Endothelial cell of umbilical vein (primary cell): ENCODE data around the gene KRTAP5-6. TPM values are rescaled to one million over a fixed set of nuclear protein-coding genes. Genes with fewer than 3 reads are reported as not detected.

Source experiments
- BruUV-seq: library from RNA; stranded (reverse); fragments of 400-500 nt; replicated peaks from 2 replicates; lab custom pipeline; 2021; lab: Mats Ljungman, UMichigan
- CTCF ChIA-PET: fragments of 300-600, 350-600 bp; sonication (Branson Sonifier 250); formaldehyde crosslinking; loops from one replicate; lab custom pipeline; 2021; ENCODE audit warnings: antibody characterized with exemption, inconsistent platforms; lab: Charles Lee
- POLR2A ChIA-PET: fragments of 300-600, 350-600 bp; sonication (Branson Sonifier 250); formaldehyde crosslinking; loops from one replicate; lab custom pipeline; 2021; ENCODE audit warnings: antibody characterized with exemption, inconsistent platforms; lab: Charles Lee
- DNase-seq: peaks from one replicate; pipeline ENCODE4 v3.0.0-alpha.2; 2011; ENCODE audit warnings: low read depth, low spot score
- FAIRE-seq: peaks from 2 replicates; lab custom pipeline; 2011; peaks lifted over from hg19 to GRCh38; lab: Jason Lieb, UNC
- H2AFZ ChIP-seq: 2 replicates; pipeline ENCODE4 v1.6.0; 2012; ENCODE audit warnings: low read depth, low read length, control low read depth, inconsistent platforms
- H3K27ac ChIP-seq: 2 replicates; pipeline ENCODE4 v1.5.1; 2011; ENCODE audit warnings: low read depth, mild to moderate bottlenecking, control low read depth, low read length, moderate library complexity; ENCODE audit not compliant: insufficient read depth
- H3K27me3 ChIP-seq, 2 experiments: 2 replicates each; pipeline versions ENCODE4 v1.6.0 to v1.6.1; 2011; ENCODE audit warnings: low read length in 2 of 2, mixed read lengths in 1 of 2; ENCODE audit not compliant: control insufficient read depth in 2 of 2, insufficient read depth in 2 of 2
- H3K36me3 ChIP-seq, 2 experiments: 2 replicates in 1 of 2; 3 replicates in 1 of 2; pipeline ENCODE4 v1.5.1; 2011; ENCODE audit warnings: low read length in 2 of 2, mild to moderate bottlenecking in 1 of 2, moderate library complexity in 1 of 2; ENCODE audit not compliant: control insufficient read depth in 2 of 2, insufficient read depth in 2 of 2; ENCODE audit errors: extremely low read depth in 1 of 2
- H3K4me1 ChIP-seq: 3 replicates; pipeline ENCODE4 v1.5.1; 2011; ENCODE audit warnings: mild to moderate bottlenecking, low read length; ENCODE audit not compliant: control insufficient read depth, insufficient read depth; ENCODE audit errors: extremely low read depth
- H3K4me2 ChIP-seq: 2 replicates; pipeline ENCODE4 v1.6.1; 2011; ENCODE audit warnings: low read length, control low read depth, mixed read lengths; ENCODE audit not compliant: insufficient read depth
- H3K4me3 ChIP-seq, 3 experiments: fragments of 200-600 bp in 1 of 3; sonication (generic), shearing (Covaris generic) in 1 of 3; replicated peaks in 1 of 3; 2 replicates each; pipeline ENCODE4 v1.5.1; 2011 to 2016; ENCODE audit warnings: control low read depth in 3 of 3, low read length in 3 of 3, mild to moderate bottlenecking in 2 of 3, inconsistent platforms in 1 of 3, low read depth in 1 of 3, moderate library complexity in 1 of 3; ENCODE audit not compliant: insufficient read depth in 1 of 3
- H3K79me2 ChIP-seq: 2 replicates; pipeline ENCODE4 v1.6.0; 2012; ENCODE audit warnings: low read length, inconsistent platforms; ENCODE audit not compliant: control insufficient read depth, insufficient read depth
- H3K9ac ChIP-seq: replicated peaks from 2 replicates; pipeline ENCODE3; 2011; ENCODE audit warnings: low read length, control low read depth; ENCODE audit not compliant: insufficient read depth; ENCODE audit errors: extremely low read depth
- H3K9me1 ChIP-seq: replicated peaks from 3 replicates; pipeline ENCODE4 v1.6.0; 2011; ENCODE audit warnings: mild to moderate bottlenecking, low read length; ENCODE audit not compliant: control insufficient read depth, insufficient read depth; ENCODE audit errors: extremely low read depth
- H3K9me3 ChIP-seq: replicated peaks from 2 replicates; pipeline ENCODE4 v1.5.1; 2012; ENCODE audit warnings: low read length, inconsistent platforms; ENCODE audit not compliant: control insufficient read depth, insufficient read depth
- H4K20me1 ChIP-seq: replicated peaks from 2 replicates; pipeline ENCODE3; 2011; ENCODE audit warnings: mild to moderate bottlenecking, low read length; ENCODE audit not compliant: control insufficient read depth, insufficient read depth; ENCODE audit errors: extremely low read depth
- EZH2 ChIP-seq: IDR thresholded peaks from 2 replicates; pipeline ENCODE4 v1.6.1; 2012; ENCODE audit warnings: borderline replicate concordance, low read depth, mild to moderate bottlenecking, moderate library complexity, low read length, inconsistent platforms; ENCODE audit not compliant: severe bottlenecking
- FOS ChIP-seq: IDR thresholded peaks from 2 replicates; pipeline ENCODE4 v1.6.1; 2011; ENCODE audit warnings: mild to moderate bottlenecking, low read length, moderate library complexity, borderline replicate concordance; ENCODE audit not compliant: insufficient read depth
- GATA2 ChIP-seq: IDR thresholded peaks from 2 replicates; pipeline ENCODE4 v1.7.0; 2011; ENCODE audit warnings: low read depth, mild to moderate bottlenecking, moderate library complexity, mixed read lengths, low read length; ENCODE audit not compliant: insufficient read length, insufficient read depth
- JUN ChIP-seq: IDR thresholded peaks from 2 replicates; pipeline ENCODE4 v1.6.1; 2011; ENCODE audit warnings: borderline replicate concordance, low read depth; ENCODE audit not compliant: insufficient read length, insufficient read depth
- MYC ChIP-seq: IDR thresholded peaks from one replicate; pipeline ENCODE4 v1.6.1; 2011; ENCODE audit warnings: mild to moderate bottlenecking, low read depth, low read length
- POLR2A ChIP-seq: IDR thresholded peaks from 2 replicates; pipeline ENCODE4 v1.6.1; 2012; ENCODE audit warnings: low read depth, mild to moderate bottlenecking, control low read depth, low read length
- POLR2AphosphoS5 ChIP-seq: IDR thresholded peaks from 2 replicates; pipeline ENCODE4 v1.6.1; 2012; ENCODE audit warnings: low read depth, mild to moderate bottlenecking, control low read depth, low read length, moderate library complexity; ENCODE audit not compliant: insufficient read depth
- dilution Hi-C: fragments of 300-500 bp; cut with MboI; formaldehyde crosslinking; loops from one replicate; pipeline ENCODE4 v1.15.0; 2019; ENCODE audit warnings: low sequenced_read_pairs; ENCODE audit not compliant: extremely low pct_ligation_motif_present
- intact Hi-C: fragments of 100-400 bp; cut with micrococcal nuclease; formaldehyde crosslinking; loops from one replicate; pipeline ENCODE4 v1.10.0; 2022
- polyA plus RNA-seq, 4 experiments: library from polyadenylated mRNA; depleted of rRNA in 3 of 4; stranded (reverse) in 3 of 4; unstranded in 1 of 4; fragments of >200 nt; gene quantifications; 2 replicates each; pipeline versions ENCODE4 v1.2.1 to v1.2.3, GENCODE V29; 2011 to 2012; ENCODE audit warnings: missing spikeins in 1 of 4
- total RNA-seq: library from RNA; stranded (reverse); gene quantifications from 2 replicates; pipeline ENCODE4 v1.2.3, GENCODE V29; 2021
- TF ChIP-seq, protein P1 (sequence below): IDR thresholded peaks from 2 replicates; pipeline ENCODE4 v1.6.1; 2011; ENCODE audit not compliant: insufficient read depth, insufficient read length
- TF ChIP-seq, protein P2 (sequence below), 2 donors: IDR thresholded peaks; 1 replicate in 1 of 2; 2 replicates in 1 of 2; pipeline ENCODE4 v1.5.1; 2011; ENCODE audit warnings: low read length in 2 of 2, mild to moderate bottlenecking in 2 of 2, moderate library complexity in 2 of 2, control low read depth in 1 of 2, inconsistent platforms in 1 of 2, low read depth in 1 of 2; ENCODE audit not compliant: insufficient read depth in 1 of 2; ENCODE audit errors: extremely low read depth in 1 of 2

KRTAP5-6 gene
- total and polyA plus RNA-seq, 2 donors (not counting 3 experiments of a cell fraction or from before 2014, with no cell fraction given): not detected

GRCh38 chr11:1653541-1654387 lies 43.2 kb upstream of the KRTAP5-6 start:
- Histone ChIP-seq H3K4me1 (peaks cover 2% of the 10 kb centered on the region), H2AFZ (no peak overlapping the region), H3K79me2 (no peaks in the 10 kb centered on the region), H3K27ac (no peak overlapping the region), H3K9ac (no peak overlapping the region), H3K4me3 (no peak overlapping the region), H3K4me2 (no peak overlapping the region), H3K9me3 (no peaks in the 10 kb centered on the region), H3K27me3 (peaks cover 0 to 4% of the 10 kb centered on the region in 2 experiments), H3K9me1 (no peaks in the 10 kb centered on the region), H3K36me3 (no peaks in the 10 kb centered on the region), H4K20me1 (no peaks in the 10 kb centered on the region)
- DNase-seq: no peak
- no TSS peak for BruUV-seq
- ChIA-PET CTCF (interaction anchor here (0.7 to 6.0 kb wide), 34 partner anchors 7 to 508 kb away, joined by 3 to 337 read pairs (median 8); partner anchors contain the start of genes H19, INS, KRTAP5-6 and MRPL23), POLR2A (no interaction called here)
- FAIRE-seq: no peak
- intact Hi-C loops (no loop called here), dilution Hi-C loops (no loop called here)
- no peak for TF ChIP-seq JUN
- TF ChIP-seq, protein P1, sequence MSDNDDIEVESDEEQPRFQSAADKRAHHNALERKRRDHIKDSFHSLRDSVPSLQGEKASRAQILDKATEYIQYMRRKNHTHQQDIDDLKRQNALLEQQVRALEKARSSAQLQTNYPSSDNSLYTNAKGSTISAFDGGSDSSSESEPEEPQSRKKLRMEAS: no peak
- no peak for TF ChIP-seq FOS
- TF ChIP-seq MYC: no peak
- TF ChIP-seq POLR2A: no peak
- TF ChIP-seq, protein P2, sequence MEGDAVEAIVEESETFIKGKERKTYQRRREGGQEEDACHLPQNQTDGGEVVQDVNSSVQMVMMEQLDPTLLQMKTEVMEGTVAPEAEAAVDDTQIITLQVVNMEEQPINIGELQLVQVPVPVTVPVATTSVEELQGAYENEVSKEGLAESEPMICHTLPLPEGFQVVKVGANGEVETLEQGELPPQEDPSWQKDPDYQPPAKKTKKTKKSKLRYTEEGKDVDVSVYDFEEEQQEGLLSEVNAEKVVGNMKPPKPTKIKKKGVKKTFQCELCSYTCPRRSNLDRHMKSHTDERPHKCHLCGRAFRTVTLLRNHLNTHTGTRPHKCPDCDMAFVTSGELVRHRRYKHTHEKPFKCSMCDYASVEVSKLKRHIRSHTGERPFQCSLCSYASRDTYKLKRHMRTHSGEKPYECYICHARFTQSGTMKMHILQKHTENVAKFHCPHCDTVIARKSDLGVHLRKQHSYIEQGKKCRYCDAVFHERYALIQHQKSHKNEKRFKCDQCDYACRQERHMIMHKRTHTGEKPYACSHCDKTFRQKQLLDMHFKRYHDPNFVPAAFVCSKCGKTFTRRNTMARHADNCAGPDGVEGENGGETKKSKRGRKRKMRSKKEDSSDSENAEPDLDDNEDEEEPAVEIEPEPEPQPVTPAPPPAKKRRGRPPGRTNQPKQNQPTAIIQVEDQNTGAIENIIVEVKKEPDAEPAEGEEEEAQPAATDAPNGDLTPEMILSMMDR (IDR thresholded peaks at IDR 0.05; ENCODE audit: extremely low read depth in 1 of 2, insufficient read depth in 1 of 2, low read depth in 1 of 2, low read length in 2 of 2): no peak
- no peak for TF ChIP-seq POLR2AphosphoS5
- TF ChIP-seq EZH2: no peak
- no peak for TF ChIP-seq GATA2
